Measurements from ENCODE around the gene CAPN2.

The CAPN2 gene

GRCh38 chr1:223712194-223712849 lies at the start of gene CAPN2:
Gene CAPN2, plus strand, starts transcription at chr1:223712539. Its CDS starts 102 bp downstream, at chr1:223712641.
- peak; percentile 92 for DNase-seq (ENCODE audit: low spot score)

GRCh38 chr1:223662943-223663342 lies 49.4 kb upstream of the CAPN2 start:
- DNase-seq (ENCODE audit: low spot score), result no peak

- no peak for DNase-seq (ENCODE audit: low spot score)
Measured at GRCh38 chr1:223664106-223664505, 48.2 kb upstream of the CAPN2 start.

GRCh38 chr1:223665592-223666312 lies 46.6 kb upstream of the CAPN2 start, which contains the start of gene CAPN8:
Gene CAPN8, minus strand, starts transcription at chr1:223665701. Its CDS starts 55 bp downstream, at chr1:223665646.
- DNase-seq (ENCODE audit: low spot score), result no peak

GRCh38 chr1:223667484-223668182 lies 44.7 kb upstream of the CAPN2 start:
- no peak for DNase-seq (ENCODE audit: low spot score)

GRCh38 chr1:223669003-223669795 lies 43.1 kb upstream of the CAPN2 start:
- no peak for DNase-seq (ENCODE audit: low spot score)

- no peak for DNase-seq (ENCODE audit: low spot score)
Measured at GRCh38 chr1:223670458-223671159, 41.7 kb upstream of the CAPN2 start.

- DNase-seq (ENCODE audit: low spot score), result no peak
Measured at GRCh38 chr1:223674119-223674890, 38.0 kb upstream of the CAPN2 start.

GRCh38 chr1:223678841-223679240 lies 33.5 kb upstream of the CAPN2 start:
- DNase-seq (ENCODE audit: low spot score), result no peak

- DNase-seq (ENCODE audit: low spot score), result no peak
Measured at GRCh38 chr1:223680188-223680587, 32.2 kb upstream of the CAPN2 start.

- DNase-seq (ENCODE audit: low spot score), result no peak
Measured at GRCh38 chr1:223682502-223682901, 29.8 kb upstream of the CAPN2 start.

- peak; percentile 74 for DNase-seq (ENCODE audit: low spot score)
Measured at GRCh38 chr1:223683586-223684487, 28.5 kb upstream of the CAPN2 start.

- DNase-seq (ENCODE audit: low spot score), result no peak
Measured at GRCh38 chr1:223684488-223684792, 27.9 kb upstream of the CAPN2 start.

GRCh38 chr1:223691121-223691520 lies 21.2 kb upstream of the CAPN2 start:
- no peak for DNase-seq (ENCODE audit: low spot score)

- DNase-seq (ENCODE audit: low spot score), result no peak
Measured at GRCh38 chr1:223695014-223695548, 17.3 kb upstream of the CAPN2 start.

- no peak for DNase-seq (ENCODE audit: low spot score)
Measured at GRCh38 chr1:223695941-223696340, 16.4 kb upstream of the CAPN2 start.

- DNase-seq (ENCODE audit: low spot score), result no peak
Measured at GRCh38 chr1:223700388-223700918, 11.9 kb upstream of the CAPN2 start.

GRCh38 chr1:223700942-223701637 lies 11.2 kb upstream of the CAPN2 start:
- DNase-seq (ENCODE audit: low spot score), result no peak

All from D341Med (cell line).